ENCODE results near the gene RAP1A. TPM values are rescaled to one million over a fixed set of nuclear protein-coding genes. Genes with fewer than 3 reads are reported as not detected.

Gene RAP1A
- polyA plus RNA-seq, 2 donors = 56.8 to 60.2 TPM

- no peaks in the 10 kb centered on the region for H3K36me3 ChIP-seq (ENCODE audit: control insufficient read depth in 2 of 2, insufficient read depth in 2 of 2, low read length in 1 of 2)
- H3K27ac ChIP-seq (ENCODE audit: low read depth in 2 of 2, low read length in 1 of 2) = no peak overlapping the region
- no peaks in the 10 kb centered on the region for H3K27me3 ChIP-seq (ENCODE audit: control insufficient read depth in 1 of 2, insufficient read depth in 2 of 2, low read length in 2 of 2)
- H3K4me1 ChIP-seq (ENCODE audit: control insufficient read depth in 2 of 2, insufficient read depth in 2 of 2, low read length in 1 of 2) = peaks cover 0 to 3% of the 10 kb centered on the region in 2 donors
- no peak overlapping the region for H3K4me3 ChIP-seq (ENCODE audit: low read depth in 1 of 2, low read length in 2 of 2)
- 48 to 58% methylated on average over 5 of the region's 5 CpGs for WGBS, 2 donors
- no peaks in the 10 kb centered on the region for H3K9me3 ChIP-seq (ENCODE audit: control insufficient read depth in 2 of 2, insufficient read depth in 1 of 2, low read depth in 1 of 2, low read length in 1 of 2)
These were observed 123.5 kb downstream of the RAP1A start for GRCh38 chr1:111742938-111743549.

- Histone ChIP-seq H3K27ac (ENCODE audit: low read depth in 2 of 2, low read length in 1 of 2) (no peak overlapping the region), H3K4me1 (ENCODE audit: control insufficient read depth in 2 of 2, insufficient read depth in 2 of 2, low read length in 1 of 2) (peaks cover 0 to 2% of the 10 kb centered on the region in 2 donors), H3K27me3 (ENCODE audit: control insufficient read depth in 1 of 2, insufficient read depth in 2 of 2, low read length in 2 of 2) (no peaks in the 10 kb centered on the region), H3K9me3 (ENCODE audit: control insufficient read depth in 2 of 2, insufficient read depth in 1 of 2, low read depth in 1 of 2, low read length in 1 of 2) (no peaks in the 10 kb centered on the region), H3K4me3 (ENCODE audit: low read depth in 1 of 2, low read length in 2 of 2) (no peak overlapping the region), H3K36me3 (ENCODE audit: control insufficient read depth in 2 of 2, insufficient read depth in 2 of 2, low read length in 1 of 2) (no peaks in the 10 kb centered on the region)
- 70 to 71% methylated on average over 3 of the region's 3 CpGs for WGBS, 2 donors
These were observed 124.1 kb downstream of the RAP1A start for GRCh38 chr1:111743679-111744101.

GRCh38 chr1:111745675-111746613 lies 126.4 kb downstream of the RAP1A start:
- H3K4me3 ChIP-seq (ENCODE audit: low read depth in 1 of 2, low read length in 2 of 2) = no peak overlapping the region
- H3K27ac ChIP-seq (ENCODE audit: low read depth in 2 of 2, low read length in 1 of 2) = no peak overlapping the region
- H3K4me1 ChIP-seq (ENCODE audit: control insufficient read depth in 2 of 2, insufficient read depth in 2 of 2, low read length in 1 of 2) = peaks cover 0 to 2% of the 10 kb centered on the region in 2 donors
- no peaks in the 10 kb centered on the region for H3K36me3 ChIP-seq (ENCODE audit: control insufficient read depth in 2 of 2, insufficient read depth in 2 of 2, low read length in 1 of 2)
- no peaks in the 10 kb centered on the region for H3K27me3 ChIP-seq (ENCODE audit: control insufficient read depth in 1 of 2, insufficient read depth in 2 of 2, low read length in 2 of 2)
- 73 to 77% methylated on average over 9 of the region's 9 CpGs for WGBS, 2 donors
- H3K9me3 ChIP-seq (ENCODE audit: control insufficient read depth in 2 of 2, insufficient read depth in 1 of 2, low read depth in 1 of 2, low read length in 1 of 2) = no peaks in the 10 kb centered on the region

- H3K4me3 ChIP-seq (ENCODE audit: low read depth in 1 of 2, low read length in 2 of 2) = no peak overlapping the region
- 69 to 71% methylated on average over 2 of the region's 2 CpGs for WGBS, 2 donors
- H3K27me3 ChIP-seq (ENCODE audit: control insufficient read depth in 1 of 2, insufficient read depth in 2 of 2, low read length in 2 of 2) = no peaks in the 10 kb centered on the region
- H3K9me3 ChIP-seq (ENCODE audit: control insufficient read depth in 2 of 2, insufficient read depth in 1 of 2, low read depth in 1 of 2, low read length in 1 of 2) = no peaks in the 10 kb centered on the region
- no peaks in the 10 kb centered on the region for H3K36me3 ChIP-seq (ENCODE audit: control insufficient read depth in 2 of 2, insufficient read depth in 2 of 2, low read length in 1 of 2)
- no peak overlapping the region for H3K27ac ChIP-seq (ENCODE audit: low read depth in 2 of 2, low read length in 1 of 2)
- peaks cover 0 to 2% of the 10 kb centered on the region in 2 donors for H3K4me1 ChIP-seq (ENCODE audit: control insufficient read depth in 2 of 2, insufficient read depth in 2 of 2, low read length in 1 of 2)
These were observed 127.0 kb downstream of the RAP1A start for GRCh38 chr1:111746614-111746999.

- Histone ChIP-seq H3K36me3 (ENCODE audit: control insufficient read depth in 2 of 2, insufficient read depth in 2 of 2, low read length in 1 of 2) (no peaks in the 10 kb centered on the region), H3K4me3 (ENCODE audit: low read depth in 1 of 2, low read length in 2 of 2) (no peak overlapping the region), H3K9me3 (ENCODE audit: control insufficient read depth in 2 of 2, insufficient read depth in 1 of 2, low read depth in 1 of 2, low read length in 1 of 2) (no peaks in the 10 kb centered on the region), H3K27me3 (ENCODE audit: control insufficient read depth in 1 of 2, insufficient read depth in 2 of 2, low read length in 2 of 2) (no peaks in the 10 kb centered on the region), H3K4me1 (ENCODE audit: control insufficient read depth in 2 of 2, insufficient read depth in 2 of 2, low read length in 1 of 2) (peaks cover 0 to 2% of the 10 kb centered on the region in 2 donors), H3K27ac (ENCODE audit: low read depth in 2 of 2, low read length in 1 of 2) (no peak overlapping the region)
- 26 to 38% methylated on average over 3 of the region's 3 CpGs for WGBS, 2 donors
These were observed 127.7 kb downstream of the RAP1A start for GRCh38 chr1:111747282-111747734.

- H3K27ac ChIP-seq (ENCODE audit: low read depth in 2 of 2, low read length in 1 of 2) = no peak overlapping the region
- H3K9me3 ChIP-seq (ENCODE audit: control insufficient read depth in 2 of 2, insufficient read depth in 1 of 2, low read depth in 1 of 2, low read length in 1 of 2) = no peaks in the 10 kb centered on the region
- H3K4me1 ChIP-seq (ENCODE audit: control insufficient read depth in 2 of 2, insufficient read depth in 2 of 2, low read length in 1 of 2) = peaks cover 0 to 2% of the 10 kb centered on the region in 2 donors
- 90 to 93% methylated on average over 4 of the region's 4 CpGs for WGBS, 2 donors
- no peak overlapping the region for H3K4me3 ChIP-seq (ENCODE audit: low read depth in 1 of 2, low read length in 2 of 2)
- no peaks in the 10 kb centered on the region for H3K27me3 ChIP-seq (ENCODE audit: control insufficient read depth in 1 of 2, insufficient read depth in 2 of 2, low read length in 2 of 2)
- H3K36me3 ChIP-seq (ENCODE audit: control insufficient read depth in 2 of 2, insufficient read depth in 2 of 2, low read length in 1 of 2) = no peaks in the 10 kb centered on the region
These were observed 128.4 kb downstream of the RAP1A start for GRCh38 chr1:111747947-111748346.

GRCh38 chr1:111749628-111750027 lies 130.0 kb downstream of the RAP1A start:
- Histone ChIP-seq H3K4me1 (ENCODE audit: control insufficient read depth in 2 of 2, insufficient read depth in 2 of 2, low read length in 1 of 2) (peaks cover 0 to 2% of the 10 kb centered on the region in 2 donors), H3K4me3 (ENCODE audit: low read depth in 1 of 2, low read length in 2 of 2) (no peak overlapping the region), H3K9me3 (ENCODE audit: control insufficient read depth in 2 of 2, insufficient read depth in 1 of 2, low read depth in 1 of 2, low read length in 1 of 2) (no peaks in the 10 kb centered on the region), H3K27ac (ENCODE audit: low read depth in 2 of 2, low read length in 1 of 2) (no peak overlapping the region), H3K27me3 (ENCODE audit: control insufficient read depth in 1 of 2, insufficient read depth in 2 of 2, low read length in 2 of 2) (no peaks in the 10 kb centered on the region), H3K36me3 (ENCODE audit: control insufficient read depth in 2 of 2, insufficient read depth in 2 of 2, low read length in 1 of 2) (no peaks in the 10 kb centered on the region)
- WGBS, 2 donors = 86 to 94% methylated on average over 3 of the region's 3 CpGs

GRCh38 chr1:111750856-111751255 lies 131.3 kb downstream of the RAP1A start:
- no peaks in the 10 kb centered on the region for H3K27me3 ChIP-seq (ENCODE audit: control insufficient read depth in 1 of 2, insufficient read depth in 2 of 2, low read length in 2 of 2)
- no peak overlapping the region for H3K4me3 ChIP-seq (ENCODE audit: low read depth in 1 of 2, low read length in 2 of 2)
- 74 to 84% methylated on average over 2 of the region's 2 CpGs for WGBS, 2 donors

GRCh38 chr1:111751906-111752575 lies 132.5 kb downstream of the RAP1A start:
- no peaks in the 10 kb centered on the region for H3K9me3 ChIP-seq (ENCODE audit: control insufficient read depth in 2 of 2, insufficient read depth in 1 of 2, low read depth in 1 of 2, low read length in 1 of 2)
- H3K27me3 ChIP-seq (ENCODE audit: control insufficient read depth in 1 of 2, insufficient read depth in 2 of 2, low read length in 2 of 2) = no peaks in the 10 kb centered on the region
- no peak overlapping the region for H3K27ac ChIP-seq (ENCODE audit: low read depth in 2 of 2, low read length in 1 of 2)
- no peaks in the 10 kb centered on the region for H3K36me3 ChIP-seq (ENCODE audit: control insufficient read depth in 2 of 2, insufficient read depth in 2 of 2, low read length in 1 of 2)
- 40 to 48% methylated on average over 2 of the region's 2 CpGs for WGBS, 2 donors
- H3K4me3 ChIP-seq (ENCODE audit: low read depth in 1 of 2, low read length in 2 of 2) = no peak overlapping the region
- H3K4me1 ChIP-seq (ENCODE audit: control insufficient read depth in 2 of 2, insufficient read depth in 2 of 2, low read length in 1 of 2) = peaks cover 0 to 2% of the 10 kb centered on the region in 2 donors

More at GRCh38 chr1:111750856-111751255, 131.3 kb downstream of the RAP1A start:
- Histone ChIP-seq H3K27ac (ENCODE audit: low read depth in 2 of 2, low read length in 1 of 2) (no peak overlapping the region), H3K9me3 (ENCODE audit: control insufficient read depth in 2 of 2, insufficient read depth in 1 of 2, low read depth in 1 of 2, low read length in 1 of 2) (no peaks in the 10 kb centered on the region), H3K4me1 (ENCODE audit: control insufficient read depth in 2 of 2, insufficient read depth in 2 of 2, low read length in 1 of 2) (peaks cover 0 to 2% of the 10 kb centered on the region in 2 donors), H3K36me3 (ENCODE audit: control insufficient read depth in 2 of 2, insufficient read depth in 2 of 2, low read length in 1 of 2) (no peaks in the 10 kb centered on the region)
